Smooth muscle cell (in vitro differentiated cells): ENCODE results near the gene TRIM39. TPM values are rescaled to one million over a fixed set of nuclear protein-coding genes. Genes with fewer than 3 reads are reported as not detected.

Source experiments
- DNase-seq: peaks from one replicate; lab custom pipeline; 2025; ENCODE audit not compliant: unreplicated experiment; lab: John Stamatoyannopoulos, UW
- H2AFZ ChIP-seq: fragments of 200-600 bp; sonication (generic); 2 replicates; pipeline ENCODE4 v1.6.0; 2016; ENCODE audit warnings: antibody characterized with exemption, low read depth, mild to moderate bottlenecking
- H3F3A ChIP-seq: fragments of 200-600 bp; sonication (generic); 2 replicates; pipeline ENCODE4 v1.6.0; 2017; ENCODE audit warnings: antibody characterized with exemption, low read depth
- H3K27ac ChIP-seq: fragments of 200-600 bp; sonication (generic); 2 replicates; pipeline ENCODE4 v1.5.1; 2016; ENCODE audit warnings: low read depth, mild to moderate bottlenecking
- H3K27me3 ChIP-seq: fragments of 200-600 bp; sonication (generic); 2 replicates; pipeline ENCODE4 v1.6.1; 2016; ENCODE audit warnings: low read depth, mild to moderate bottlenecking
- H3K36me3 ChIP-seq: fragments of 200-600 bp; sonication (generic); 2 replicates; pipeline ENCODE4 v1.5.1; 2016; ENCODE audit warnings: low read depth
- H3K4me1 ChIP-seq: fragments of 200-600 bp; sonication (generic); 2 replicates; pipeline ENCODE4 v1.5.1; 2016; ENCODE audit warnings: low read depth
- H3K4me2 ChIP-seq: fragments of 200-600 bp; sonication (generic); 2 replicates; pipeline ENCODE4 v1.6.0; 2016; ENCODE audit warnings: mild to moderate bottlenecking
- H3K4me3 ChIP-seq: fragments of 200-600 bp; sonication (generic); 2 replicates; pipeline ENCODE4 v1.5.1; 2016; ENCODE audit warnings: mild to moderate bottlenecking
- H3K79me2 ChIP-seq: fragments of 200-600 bp; sonication (generic); 2 replicates; pipeline ENCODE4 v1.6.0; 2016; ENCODE audit warnings: low read depth, mild to moderate bottlenecking
- H3K9ac ChIP-seq: fragments of 200-600 bp; sonication (generic); 2 replicates; pipeline ENCODE4 v1.6.0; 2016; ENCODE audit warnings: low read depth
- H3K9me3 ChIP-seq: fragments of 200-600 bp; sonication (generic); replicated peaks from 2 replicates; pipeline ENCODE4 v1.5.1; 2016; ENCODE audit warnings: low read depth
- H4K20me1 ChIP-seq: fragments of 200-600 bp; sonication (generic); 2 replicates; pipeline ENCODE4 v1.6.0; 2016; ENCODE audit warnings: low read depth
- WGBS: methylation state at CpG from one replicate; pipeline ENCODE4 v1.1.7; 2016; ENCODE audit warnings: low lambda C conversion rate; 5-methylcytosine and 5-hydroxymethylcytosine counted together
- polyA plus RNA-seq: library from polyadenylated mRNA; unstranded; fragments of >200 nt; fragmentation: Nextera tagmentation; extraction: Ambion mirVana; gene quantifications from 2 replicates; pipeline ENCODE4 v1.2.1, GENCODE V29; 2016
- total RNA-seq: library from RNA; depleted of rRNA; stranded (reverse); fragments of >200 nt; gene quantifications from 2 replicates; pipeline ENCODE4 v1.2.3, GENCODE V29; 2014
- TF ChIP-seq, protein P1 (sequence below): fragments of 200-600 bp; sonication (generic); IDR thresholded peaks from 2 replicates; pipeline ENCODE4 v1.5.1; 2017; ENCODE audit warnings: borderline replicate concordance, mild to moderate bottlenecking, antibody characterized with exemption; ENCODE audit not compliant: insufficient read depth, poor library complexity, severe bottlenecking

TRIM39 gene
- total and polyA plus RNA-seq, 2 experiments from 2014 or later = 12.4 to 22.6 TPM

GRCh38 chr6:30352550-30352949, 25.8 kb downstream of the TRIM39 start:
- Histone ChIP-seq H3K4me1 (no peaks in the 10 kb centered on the region), H3K79me2 (no peaks in the 10 kb centered on the region), H3K9ac (no peak overlapping the region), H3K27ac (no peak overlapping the region), H3K36me3 (no peaks in the 10 kb centered on the region), H4K20me1 (no peaks in the 10 kb centered on the region), H3K27me3 (no peaks in the 10 kb centered on the region), H2AFZ (no peak overlapping the region), H3K4me2 (no peak overlapping the region), H3F3A (no peaks in the 10 kb centered on the region), H3K9me3 (no peaks in the 10 kb centered on the region), H3K4me3 (no peak overlapping the region)
- TF ChIP-seq, protein P1, sequence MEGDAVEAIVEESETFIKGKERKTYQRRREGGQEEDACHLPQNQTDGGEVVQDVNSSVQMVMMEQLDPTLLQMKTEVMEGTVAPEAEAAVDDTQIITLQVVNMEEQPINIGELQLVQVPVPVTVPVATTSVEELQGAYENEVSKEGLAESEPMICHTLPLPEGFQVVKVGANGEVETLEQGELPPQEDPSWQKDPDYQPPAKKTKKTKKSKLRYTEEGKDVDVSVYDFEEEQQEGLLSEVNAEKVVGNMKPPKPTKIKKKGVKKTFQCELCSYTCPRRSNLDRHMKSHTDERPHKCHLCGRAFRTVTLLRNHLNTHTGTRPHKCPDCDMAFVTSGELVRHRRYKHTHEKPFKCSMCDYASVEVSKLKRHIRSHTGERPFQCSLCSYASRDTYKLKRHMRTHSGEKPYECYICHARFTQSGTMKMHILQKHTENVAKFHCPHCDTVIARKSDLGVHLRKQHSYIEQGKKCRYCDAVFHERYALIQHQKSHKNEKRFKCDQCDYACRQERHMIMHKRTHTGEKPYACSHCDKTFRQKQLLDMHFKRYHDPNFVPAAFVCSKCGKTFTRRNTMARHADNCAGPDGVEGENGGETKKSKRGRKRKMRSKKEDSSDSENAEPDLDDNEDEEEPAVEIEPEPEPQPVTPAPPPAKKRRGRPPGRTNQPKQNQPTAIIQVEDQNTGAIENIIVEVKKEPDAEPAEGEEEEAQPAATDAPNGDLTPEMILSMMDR = no peak
- no peak for DNase-seq
- 77% methylated on average over 2 of the region's 2 CpGs for WGBS

DNA sequence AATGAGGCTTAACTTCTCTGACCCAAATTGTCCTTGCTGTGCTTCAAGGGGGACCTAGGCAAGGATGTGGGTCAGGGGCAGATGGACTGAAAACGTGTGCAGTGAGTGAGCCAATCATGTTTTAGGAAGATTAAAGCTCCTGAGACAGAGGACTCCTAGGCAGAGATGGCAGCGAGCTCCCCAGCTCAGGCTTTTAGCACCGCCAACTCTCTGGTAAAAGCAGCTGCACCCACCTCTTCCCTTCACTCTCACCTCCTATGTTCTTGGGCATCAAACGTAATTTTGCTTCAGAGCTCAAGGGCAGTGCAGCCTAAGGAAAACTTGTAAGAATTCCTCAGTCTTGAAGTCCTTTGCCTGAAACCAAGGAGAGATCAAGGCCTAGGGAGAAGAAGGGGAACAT, 28.6 kb downstream of the TRIM39 start:
- H3K79me2 ChIP-seq = no peaks in the 10 kb centered on the region
- H3K9me3 ChIP-seq = no peaks in the 10 kb centered on the region
- H3K27me3 ChIP-seq = peaks cover 25% of the 10 kb centered on the region
- DNase-seq = no peak
- no peak overlapping the region for H3K4me2 ChIP-seq
- no peaks in the 10 kb centered on the region for H4K20me1 ChIP-seq
- 68% methylated on average over 4 of the region's 4 CpGs for WGBS
- no peak overlapping the region for H3K4me3 ChIP-seq
- H3F3A ChIP-seq = no peaks in the 10 kb centered on the region
- TF ChIP-seq, protein P1 = no peak
- H3K27ac ChIP-seq = no peak overlapping the region
- peaks cover 7% of the 10 kb centered on the region for H3K4me1 ChIP-seq
- no peak overlapping the region for H2AFZ ChIP-seq
- no peaks in the 10 kb centered on the region for H3K36me3 ChIP-seq
- H3K9ac ChIP-seq = no peak overlapping the region

DNA sequence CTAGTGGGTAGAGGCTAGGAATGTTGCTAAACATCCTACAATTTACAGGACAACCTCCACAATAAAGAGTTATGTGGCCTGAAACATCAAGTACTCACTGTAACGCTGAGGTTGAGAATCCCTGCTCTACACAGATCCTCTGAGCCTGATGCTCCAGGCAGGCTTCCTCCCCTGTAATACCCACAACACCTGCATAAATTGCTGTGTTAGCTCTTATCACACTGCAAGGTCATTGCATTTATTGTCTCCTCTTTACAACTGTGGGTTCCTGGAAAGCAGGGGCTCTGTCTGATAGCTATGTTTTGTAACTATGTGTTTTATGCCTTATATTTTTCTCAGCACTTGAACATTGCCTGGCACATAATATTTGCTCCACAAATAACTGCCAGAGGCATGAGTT, 29.8 kb downstream of the TRIM39 start:
- DNase-seq = no peak
- H3F3A ChIP-seq = no peaks in the 10 kb centered on the region
- TF ChIP-seq, protein P1 = no peak
- no peak overlapping the region for H3K4me3 ChIP-seq
- H3K36me3 ChIP-seq = no peaks in the 10 kb centered on the region
- H3K27me3 ChIP-seq = peaks cover 33% of the 10 kb centered on the region
- H3K27ac ChIP-seq = no peak overlapping the region
- H3K79me2 ChIP-seq = no peaks in the 10 kb centered on the region
- no peak overlapping the region for H3K9ac ChIP-seq
- H3K4me1 ChIP-seq = peaks cover 7% of the 10 kb centered on the region
- 76% methylated on average over 1 of the region's 1 CpG for WGBS
- no peaks in the 10 kb centered on the region for H3K9me3 ChIP-seq
- no peak overlapping the region for H2AFZ ChIP-seq
- H3K4me2 ChIP-seq = no peak overlapping the region
- no peaks in the 10 kb centered on the region for H4K20me1 ChIP-seq
